ENCODE data around the gene FAM219B. TPM values are rescaled to one million over a fixed set of nuclear protein-coding genes. Genes with fewer than 3 reads are reported as not detected.

FAM219B gene
- total and polyA plus RNA-seq, 2 donors (not counting 1 experiment from before 2014, with no cell fraction given), result 80.2 to 109 TPM

GRCh38 chr15:74924525-74924924 is 17.9 kb upstream of the FAM219B start:
- Histone ChIP-seq H4K20me1 (ENCODE audit: control insufficient read depth, insufficient read depth, low read length, poor library complexity, severe bottlenecking) (peaks cover 8% of the 10 kb centered on the region), H3K4me2 (replicated peaks; ENCODE audit: low read depth, low read length, poor library complexity, severe bottlenecking) (no peak overlapping the region), H3K27me3 (replicated peaks in 1 of 4; ENCODE audit: control extremely low read depth in 1 of 4, control insufficient read depth in 3 of 4, insufficient read depth in 4 of 4, low read length in 3 of 4) (no peaks in the 10 kb centered on the region), H3K36me3 (replicated peaks in 1 of 2; ENCODE audit: control extremely low read depth in 1 of 2, control insufficient read depth in 1 of 2, extremely low read depth in 1 of 2, insufficient read depth in 2 of 2, low read length in 1 of 2) (peaks cover 2 to 64% of the 10 kb centered on the region in 2 experiments), H3K79me2 (ENCODE audit: control insufficient read depth, insufficient read depth, low read length) (peaks cover 9% of the 10 kb centered on the region), H3K4me1 (ENCODE audit: control insufficient read depth in 2 of 2, insufficient read depth in 2 of 2, low read length in 2 of 2) (no peaks in the 10 kb centered on the region), H3K27ac (ENCODE audit: low read length in 2 of 2) (no peak overlapping the region), H3K9ac (ENCODE audit: low read length) (no peak overlapping the region), H3K4me3 (ENCODE audit: control extremely low read depth in 1 of 5, extremely low read depth in 1 of 5, insufficient read depth in 1 of 5, low read depth in 2 of 5, low read length in 4 of 5) (no peak overlapping the region), H3K9me3 (ENCODE audit: control extremely low read depth in 1 of 3, control insufficient read depth in 2 of 3, insufficient read depth in 1 of 3, low read length in 2 of 3) (no peaks in the 10 kb centered on the region), H2AFZ (ENCODE audit: insufficient read depth, low read depth, low read length, poor library complexity, severe bottlenecking) (no peak overlapping the region)
- ChIA-PET POLR2A (no interaction called here), CTCF (interaction anchor here (1.0 kb wide), 2 partner anchors 18 to 22 kb away, joined by 3 to 4 read pairs; partner anchors contain the start of gene FAM219B)
- no CpG with 5 or more reads among the region's 3 CpGs for WGBS (ENCODE audit: insufficient coverage)
- H3K4me3 Mint-ChIP-seq, result no peak overlapping the region
- no peak for TF ChIP-seq EZH2 (IDR thresholded peaks at IDR 0.05; ENCODE audit: borderline replicate concordance, insufficient read depth, low read depth, low read length, poor library complexity, severe bottlenecking)
- no peaks in the 10 kb centered on the region for H3K27me3 Mint-ChIP-seq
- ATAC-seq (ENCODE audit: low read depth), result no peak
- H3K4me1 Mint-ChIP-seq, result no peaks in the 10 kb centered on the region
- H3K9me3 Mint-ChIP-seq (ENCODE audit: insufficient read depth), result no peaks in the 10 kb centered on the region
- DNase-seq, result no peak
- intact Hi-C loops (cut with micrococcal nuclease), result no loop called here
- no peak overlapping the region for H3K27ac Mint-ChIP-seq

DNA sequence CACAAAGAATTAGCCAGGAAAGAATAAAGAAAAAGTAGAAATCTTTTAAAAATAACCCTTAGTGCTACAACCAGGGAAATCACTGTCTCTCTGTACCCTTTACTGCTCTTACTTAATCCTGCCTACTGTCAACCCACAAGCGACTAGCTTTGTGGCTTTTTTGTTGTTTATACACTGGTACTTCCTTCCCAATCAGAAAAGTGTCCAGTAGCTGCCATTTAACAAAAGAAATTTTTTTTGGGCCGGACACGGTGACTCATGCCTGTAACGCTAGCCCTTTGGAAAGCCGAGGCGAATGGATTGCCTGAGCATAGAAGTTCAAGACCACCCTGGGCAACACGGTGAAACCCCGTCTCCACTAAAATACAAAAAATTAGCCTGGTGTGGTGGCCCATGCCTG is 13.8 kb upstream of the FAM219B start:
- Histone ChIP-seq H3K27me3 (replicated peaks in 1 of 4; ENCODE audit: control extremely low read depth in 1 of 4, control insufficient read depth in 3 of 4, insufficient read depth in 4 of 4, low read length in 3 of 4) (no peaks in the 10 kb centered on the region), H3K4me1 (ENCODE audit: control insufficient read depth in 2 of 2, insufficient read depth in 2 of 2, low read length in 2 of 2) (no peaks in the 10 kb centered on the region), H3K4me2 (replicated peaks; ENCODE audit: low read depth, low read length, poor library complexity, severe bottlenecking) (no peak overlapping the region), H3K27ac (ENCODE audit: low read length in 2 of 2) (no peak overlapping the region), H2AFZ (ENCODE audit: insufficient read depth, low read depth, low read length, poor library complexity, severe bottlenecking) (no peak overlapping the region), H4K20me1 (ENCODE audit: control insufficient read depth, insufficient read depth, low read length, poor library complexity, severe bottlenecking) (no peaks in the 10 kb centered on the region), H3K79me2 (ENCODE audit: control insufficient read depth, insufficient read depth, low read length) (no peaks in the 10 kb centered on the region), H3K36me3 (replicated peaks in 1 of 2; ENCODE audit: control extremely low read depth in 1 of 2, control insufficient read depth in 1 of 2, extremely low read depth in 1 of 2, insufficient read depth in 2 of 2, low read length in 1 of 2) (peaks cover 12 to 56% of the 10 kb centered on the region in 2 experiments), H3K4me3 (ENCODE audit: control extremely low read depth in 1 of 5, extremely low read depth in 1 of 5, insufficient read depth in 1 of 5, low read depth in 2 of 5, low read length in 4 of 5) (no peak overlapping the region), H3K9me3 (ENCODE audit: control extremely low read depth in 1 of 3, control insufficient read depth in 2 of 3, insufficient read depth in 1 of 3, low read length in 2 of 3) (no peaks in the 10 kb centered on the region), H3K9ac (ENCODE audit: low read length) (no peak overlapping the region)
- H3K27ac Mint-ChIP-seq, result no peak overlapping the region
- ATAC-seq (ENCODE audit: low read depth), result no peak
- intact Hi-C loops (cut with micrococcal nuclease), result no loop called here
- no peaks in the 10 kb centered on the region for H3K9me3 Mint-ChIP-seq (ENCODE audit: insufficient read depth)
- TF ChIP-seq, protein P1, sequence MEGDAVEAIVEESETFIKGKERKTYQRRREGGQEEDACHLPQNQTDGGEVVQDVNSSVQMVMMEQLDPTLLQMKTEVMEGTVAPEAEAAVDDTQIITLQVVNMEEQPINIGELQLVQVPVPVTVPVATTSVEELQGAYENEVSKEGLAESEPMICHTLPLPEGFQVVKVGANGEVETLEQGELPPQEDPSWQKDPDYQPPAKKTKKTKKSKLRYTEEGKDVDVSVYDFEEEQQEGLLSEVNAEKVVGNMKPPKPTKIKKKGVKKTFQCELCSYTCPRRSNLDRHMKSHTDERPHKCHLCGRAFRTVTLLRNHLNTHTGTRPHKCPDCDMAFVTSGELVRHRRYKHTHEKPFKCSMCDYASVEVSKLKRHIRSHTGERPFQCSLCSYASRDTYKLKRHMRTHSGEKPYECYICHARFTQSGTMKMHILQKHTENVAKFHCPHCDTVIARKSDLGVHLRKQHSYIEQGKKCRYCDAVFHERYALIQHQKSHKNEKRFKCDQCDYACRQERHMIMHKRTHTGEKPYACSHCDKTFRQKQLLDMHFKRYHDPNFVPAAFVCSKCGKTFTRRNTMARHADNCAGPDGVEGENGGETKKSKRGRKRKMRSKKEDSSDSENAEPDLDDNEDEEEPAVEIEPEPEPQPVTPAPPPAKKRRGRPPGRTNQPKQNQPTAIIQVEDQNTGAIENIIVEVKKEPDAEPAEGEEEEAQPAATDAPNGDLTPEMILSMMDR (IDR thresholded peaks at IDR 0.05), result no peak
- no peak for TF ChIP-seq EZH2 (IDR thresholded peaks at IDR 0.05; ENCODE audit: borderline replicate concordance, insufficient read depth, low read depth, low read length, poor library complexity, severe bottlenecking)
- CTCF ChIA-PET, result interaction anchor here (1.4 to 1.9 kb wide), 2 partner anchors 19 to 78 kb away, joined by 3 to 4 read pairs; no protein-coding TSS in a partner anchor
- WGBS (ENCODE audit: insufficient coverage), result 82% methylated on average over 7 of the region's 8 CpGs
- H3K27me3 Mint-ChIP-seq, result no peaks in the 10 kb centered on the region
- no peaks in the 10 kb centered on the region for H3K4me1 Mint-ChIP-seq
- no peak for DNase-seq
- H3K4me3 Mint-ChIP-seq, result no peak overlapping the region
- POLR2A ChIA-PET, result no interaction called here

Measured in B cell (primary cell).